ENCODE results near the gene GPR39. TPM values are rescaled to one million over a fixed set of nuclear protein-coding genes. Genes with fewer than 3 reads are reported as not detected.

GPR39 gene
- total and polyA plus RNA-seq, 7 experiments from 2014 or later = not detected

DNA sequence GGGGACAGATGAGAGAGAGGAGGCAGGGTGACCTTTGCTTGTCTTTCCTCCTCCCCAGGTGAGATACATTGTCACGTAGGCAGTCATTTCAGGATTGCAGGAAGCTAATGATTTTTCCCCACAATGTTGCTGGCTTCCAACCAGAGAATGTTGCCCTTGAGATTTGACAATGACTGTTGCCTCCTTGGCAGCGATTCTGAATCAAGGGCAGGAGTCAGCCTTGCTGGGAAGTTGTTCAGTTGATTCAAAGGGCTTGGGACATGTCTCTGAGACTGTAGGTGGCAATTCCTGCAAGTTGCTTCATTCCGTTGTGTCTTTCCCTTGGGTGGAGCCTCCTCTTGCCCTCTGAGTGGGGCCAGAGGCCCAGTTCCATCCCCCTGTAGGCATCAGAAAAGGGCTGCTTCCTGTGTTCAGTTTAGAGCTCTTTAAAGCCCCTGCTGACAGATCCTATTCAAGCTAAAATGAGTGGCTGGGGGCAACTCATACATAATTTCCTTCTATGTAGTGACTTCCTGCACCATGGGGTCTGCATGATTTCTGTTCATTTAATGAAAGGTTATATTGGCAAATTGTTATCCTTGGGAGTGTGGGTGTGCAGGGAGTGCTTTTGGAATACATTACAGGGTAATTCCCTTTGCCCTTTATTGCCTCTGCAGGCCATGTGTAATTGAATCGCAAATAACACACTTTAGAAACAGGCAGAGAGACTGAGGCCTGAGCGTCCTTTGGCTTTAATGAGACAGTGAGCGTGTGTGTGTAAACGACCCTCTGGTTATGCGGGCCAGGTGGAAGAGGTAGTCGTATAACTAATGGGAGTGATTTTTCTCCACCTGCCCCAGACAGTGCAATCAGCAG lies 52.4 kb downstream of the GPR39 start:
- Mint-ChIP-seq H3K9me3 (peaks cover 5 to 33% (median 13%) of the 10 kb centered on the region in 11 donors), H3K27me3 (no peaks in the 10 kb centered on the region), H3K4me1 (no peaks in the 10 kb centered on the region), H3K27ac (no peak overlapping the region), H3K4me3 (no peak overlapping the region), H3K36me3 (peaks cover 0 to 4% (median 0%) of the 10 kb centered on the region in 5 donors)
- ATAC-seq (no peak), DNase-seq (no peak)
- no peaks in the 10 kb centered on the region for H3K36me3 ChIP-seq (ENCODE audit: control insufficient read depth in 2 of 3, insufficient read depth in 3 of 3, low read length in 3 of 3)
- no peaks in the 10 kb centered on the region for H3K4me1 ChIP-seq (ENCODE audit: control insufficient read depth in 2 of 2, insufficient read depth in 2 of 2, low read length in 2 of 2)
- no peak overlapping the region for H3K4me3 ChIP-seq (ENCODE audit: low read length)
- CTCF ChIA-PET = no interaction called here
- H3K27ac ChIP-seq (ENCODE audit: low read depth, low read length) = no peak overlapping the region
- H3K27me3 ChIP-seq (ENCODE audit: control insufficient read depth in 2 of 2, insufficient read depth in 2 of 2, low read length in 2 of 2) = no peaks in the 10 kb centered on the region
- H3K9me3 ChIP-seq (ENCODE audit: control insufficient read depth in 2 of 3, low read length in 3 of 3) = peaks cover 0 to 40% (median 4%) of the 10 kb centered on the region in 3 experiments
- POLR2A ChIA-PET = no interaction called here
- intact Hi-C loops (cut with micrococcal nuclease) = no loop called here

DNA sequence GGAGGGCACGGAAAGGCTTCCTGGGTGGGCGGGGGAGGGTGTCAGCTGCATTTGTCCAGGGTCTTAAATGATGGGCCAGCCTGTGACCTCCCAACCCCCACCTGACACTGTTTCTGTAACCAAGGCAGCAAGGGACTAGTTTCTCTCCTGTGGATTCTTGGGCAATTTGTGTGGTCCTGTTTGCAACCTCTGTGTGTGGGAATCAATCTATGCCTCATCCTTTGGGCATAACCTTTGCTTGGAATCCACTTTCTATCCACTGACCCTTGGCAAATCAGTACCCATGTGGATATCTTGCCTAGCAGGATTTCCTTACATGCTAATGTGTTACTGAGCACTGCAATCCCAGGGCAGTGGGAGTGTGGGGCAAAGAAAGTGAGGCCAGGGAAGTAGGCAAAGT lies 54.1 kb downstream of the GPR39 start:
- intact Hi-C loops (cut with micrococcal nuclease) = no loop called here
- ATAC-seq = no peak
- Mint-ChIP-seq H3K36me3 (peaks cover 0 to 4% (median 0%) of the 10 kb centered on the region in 5 donors), H3K9me3 (peaks cover 4 to 20% (median 12%) of the 10 kb centered on the region in 11 donors), H3K4me3 (no peak overlapping the region), H3K4me1 (no peaks in the 10 kb centered on the region), H3K27me3 (no peaks in the 10 kb centered on the region), H3K27ac (no peak overlapping the region)
- Histone ChIP-seq H3K27ac (ENCODE audit: low read depth, low read length) (no peak overlapping the region), H3K4me1 (ENCODE audit: control insufficient read depth in 2 of 2, insufficient read depth in 2 of 2, low read length in 2 of 2) (no peaks in the 10 kb centered on the region), H3K9me3 (ENCODE audit: control insufficient read depth in 2 of 3, low read length in 3 of 3) (peaks cover 0 to 31% (median 4%) of the 10 kb centered on the region in 3 experiments), H3K27me3 (ENCODE audit: control insufficient read depth in 2 of 2, insufficient read depth in 2 of 2, low read length in 2 of 2) (no peaks in the 10 kb centered on the region), H3K36me3 (ENCODE audit: control insufficient read depth in 2 of 3, insufficient read depth in 3 of 3, low read length in 3 of 3) (no peaks in the 10 kb centered on the region), H3K4me3 (ENCODE audit: low read length) (no peak overlapping the region)
- POLR2A ChIA-PET = no interaction called here
- CTCF ChIA-PET = no interaction called here
- no peak for DNase-seq

DNA sequence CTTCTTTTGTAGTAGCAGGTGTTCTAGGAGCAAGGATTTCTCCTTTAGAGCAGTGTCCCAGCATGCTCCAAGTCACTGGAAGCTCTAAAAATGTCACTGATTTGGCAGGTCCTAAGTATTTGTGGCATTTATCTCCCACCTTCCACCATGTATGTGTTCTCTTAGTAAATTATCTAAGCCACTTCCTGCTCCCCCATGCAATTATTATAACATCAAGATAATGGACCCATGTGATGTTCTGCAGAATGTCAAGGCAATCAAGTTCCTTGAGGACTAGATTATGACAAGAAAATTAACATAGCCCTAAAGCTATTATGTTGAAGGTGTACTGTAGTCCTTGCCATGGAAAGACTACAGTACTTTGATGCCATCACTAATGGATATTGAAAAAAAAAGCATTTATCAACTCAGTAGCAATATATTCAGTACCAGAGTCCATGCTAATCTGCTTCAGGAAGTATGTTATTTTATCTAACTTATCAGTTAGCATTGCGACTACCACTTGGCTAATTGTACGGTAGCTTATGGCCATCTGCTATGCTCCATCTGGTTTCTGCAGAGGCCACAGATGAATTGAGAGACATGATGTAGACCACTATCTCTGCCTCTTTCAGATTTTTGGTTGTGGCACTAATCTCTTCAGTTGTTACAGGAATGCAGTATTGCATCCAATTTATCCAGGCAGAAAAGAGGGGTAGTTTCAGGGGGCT lies 56.7 kb downstream of the GPR39 start:
- H3K36me3 Mint-ChIP-seq = peaks cover 0 to 4% (median 0%) of the 10 kb centered on the region in 5 donors
- no peak overlapping the region for H3K27ac ChIP-seq (ENCODE audit: low read depth, low read length)
- H3K9me3 ChIP-seq (ENCODE audit: control insufficient read depth in 2 of 3, low read length in 3 of 3) = peaks cover 0 to 15% (median 0%) of the 10 kb centered on the region in 3 experiments
- H3K4me3 Mint-ChIP-seq = no peak overlapping the region
- no peaks in the 10 kb centered on the region for H3K4me1 ChIP-seq (ENCODE audit: control insufficient read depth in 2 of 2, insufficient read depth in 2 of 2, low read length in 2 of 2)
- H3K27ac Mint-ChIP-seq = no peak overlapping the region
- no peaks in the 10 kb centered on the region for H3K36me3 ChIP-seq (ENCODE audit: control insufficient read depth in 2 of 3, insufficient read depth in 3 of 3, low read length in 3 of 3)
- H3K27me3 Mint-ChIP-seq = no peaks in the 10 kb centered on the region
- DNase-seq (no peak), ATAC-seq (no peak)
- H3K4me1 Mint-ChIP-seq = no peaks in the 10 kb centered on the region
- CTCF ChIA-PET = no interaction called here
- no peaks in the 10 kb centered on the region for H3K27me3 ChIP-seq (ENCODE audit: control insufficient read depth in 2 of 2, insufficient read depth in 2 of 2, low read length in 2 of 2)
- H3K9me3 Mint-ChIP-seq = peaks cover 1 to 14% (median 10%) of the 10 kb centered on the region in 11 donors
- intact Hi-C loops (cut with micrococcal nuclease) = no loop called here
- POLR2A ChIA-PET = no interaction called here
- H3K4me3 ChIP-seq (ENCODE audit: low read length) = no peak overlapping the region

DNA sequence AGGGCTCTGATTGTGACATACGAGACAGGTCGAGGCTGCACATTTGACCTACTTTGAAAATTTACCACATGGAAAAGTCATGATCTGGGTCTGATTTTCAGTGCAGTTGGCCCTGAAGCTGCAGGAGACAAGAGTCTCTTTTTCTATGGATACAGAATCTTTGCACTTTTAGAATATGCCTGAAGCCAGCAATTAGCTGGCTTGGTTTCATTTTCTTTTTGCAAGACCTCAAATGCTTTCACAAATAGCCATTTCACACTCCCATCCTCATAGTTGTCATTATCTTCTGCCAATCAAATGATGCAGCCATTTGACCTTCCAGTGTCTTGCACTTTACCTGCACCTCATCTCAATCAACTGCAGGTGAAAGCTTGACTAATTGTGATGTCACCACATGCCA lies 59.0 kb downstream of the GPR39 start:
- Mint-ChIP-seq H3K27me3 (no peaks in the 10 kb centered on the region), H3K27ac (no peak overlapping the region), H3K9me3 (peaks cover 2 to 16% (median 13%) of the 10 kb centered on the region in 11 donors), H3K4me1 (no peaks in the 10 kb centered on the region), H3K36me3 (peaks cover 0 to 4% (median 0%) of the 10 kb centered on the region in 5 donors), H3K4me3 (no peak overlapping the region)
- Histone ChIP-seq H3K4me3 (ENCODE audit: low read length) (no peak overlapping the region), H3K27me3 (ENCODE audit: control insufficient read depth in 2 of 2, insufficient read depth in 2 of 2, low read length in 2 of 2) (no peaks in the 10 kb centered on the region), H3K4me1 (ENCODE audit: control insufficient read depth in 2 of 2, insufficient read depth in 2 of 2, low read length in 2 of 2) (no peaks in the 10 kb centered on the region), H3K27ac (ENCODE audit: low read depth, low read length) (no peak overlapping the region), H3K36me3 (ENCODE audit: control insufficient read depth in 2 of 3, insufficient read depth in 3 of 3, low read length in 3 of 3) (no peaks in the 10 kb centered on the region), H3K9me3 (ENCODE audit: control insufficient read depth in 2 of 3, low read length in 3 of 3) (no peaks in the 10 kb centered on the region)
- ATAC-seq (no peak), DNase-seq (no peak)
- CTCF ChIA-PET = no interaction called here
- intact Hi-C loops (cut with micrococcal nuclease) = no loop called here
- POLR2A ChIA-PET = no interaction called here

DNA sequence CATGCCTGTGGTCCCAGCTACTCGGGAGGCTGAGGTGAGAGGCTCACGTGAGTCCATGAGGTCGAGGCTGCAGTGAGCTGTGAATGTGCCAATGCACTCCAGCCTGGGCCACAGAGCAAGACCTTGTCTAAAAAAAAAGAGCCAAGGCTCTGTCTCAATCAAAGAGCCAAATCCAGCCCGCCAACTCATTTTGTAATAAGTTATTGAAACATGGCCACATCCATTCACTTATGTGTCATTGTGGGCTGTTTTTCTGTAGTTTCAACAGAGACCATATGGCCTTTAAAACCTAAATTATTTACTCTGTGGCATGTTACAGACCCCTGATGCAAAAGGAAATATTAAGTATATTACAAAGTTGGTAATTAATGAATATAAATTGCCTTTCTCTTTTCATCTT lies 60.8 kb downstream of the GPR39 start:
- H3K27me3 ChIP-seq (ENCODE audit: control insufficient read depth in 2 of 2, insufficient read depth in 2 of 2, low read length in 2 of 2) = no peaks in the 10 kb centered on the region
- POLR2A ChIA-PET = no interaction called here
- Mint-ChIP-seq H3K36me3 (no peaks in the 10 kb centered on the region), H3K4me3 (no peak overlapping the region), H3K27ac (no peak overlapping the region), H3K4me1 (no peaks in the 10 kb centered on the region), H3K9me3 (peaks cover 0 to 12% (median 8%) of the 10 kb centered on the region in 11 donors), H3K27me3 (no peaks in the 10 kb centered on the region)
- DNase-seq (no peak), ATAC-seq (no peak)
- no peak overlapping the region for H3K4me3 ChIP-seq (ENCODE audit: low read length)
- H3K9me3 ChIP-seq (ENCODE audit: control insufficient read depth in 2 of 3, low read length in 3 of 3) = no peaks in the 10 kb centered on the region
- H3K36me3 ChIP-seq (ENCODE audit: control insufficient read depth in 2 of 3, insufficient read depth in 3 of 3, low read length in 3 of 3) = no peaks in the 10 kb centered on the region
- intact Hi-C loops (cut with micrococcal nuclease) = no loop called here
- no peak overlapping the region for H3K27ac ChIP-seq (ENCODE audit: low read depth, low read length)
- CTCF ChIA-PET = no interaction called here
- no peaks in the 10 kb centered on the region for H3K4me1 ChIP-seq (ENCODE audit: control insufficient read depth in 2 of 2, insufficient read depth in 2 of 2, low read length in 2 of 2)

DNA sequence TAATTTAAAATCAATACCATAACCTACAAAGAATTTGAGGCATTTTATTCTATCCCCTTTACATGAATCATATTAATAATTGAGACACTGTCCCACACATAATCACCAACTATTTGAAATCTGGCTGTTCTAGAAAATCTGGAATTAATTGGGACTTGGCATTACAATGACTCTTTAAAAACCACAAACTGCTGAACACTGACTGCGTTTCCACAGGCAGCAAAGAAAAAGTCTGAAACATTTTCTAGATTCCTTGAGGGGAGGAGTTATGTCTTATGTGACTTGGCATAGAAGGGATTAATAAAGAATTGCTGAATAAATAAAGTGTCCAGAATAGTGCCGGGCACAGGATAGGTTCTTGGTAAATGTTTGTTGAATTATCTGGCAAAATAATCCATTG lies 61.4 kb downstream of the GPR39 start:
- Histone ChIP-seq H3K27ac (ENCODE audit: low read depth, low read length) (no peak overlapping the region), H3K4me1 (ENCODE audit: control insufficient read depth in 2 of 2, insufficient read depth in 2 of 2, low read length in 2 of 2) (no peaks in the 10 kb centered on the region), H3K9me3 (ENCODE audit: control insufficient read depth in 2 of 3, low read length in 3 of 3) (no peaks in the 10 kb centered on the region), H3K27me3 (ENCODE audit: control insufficient read depth in 2 of 2, insufficient read depth in 2 of 2, low read length in 2 of 2) (no peaks in the 10 kb centered on the region), H3K36me3 (ENCODE audit: control insufficient read depth in 2 of 3, insufficient read depth in 3 of 3, low read length in 3 of 3) (no peaks in the 10 kb centered on the region), H3K4me3 (ENCODE audit: low read length) (no peak overlapping the region)
- no peaks in the 10 kb centered on the region for H3K27me3 Mint-ChIP-seq
- no peak overlapping the region for H3K27ac Mint-ChIP-seq
- ChIA-PET POLR2A (no interaction called here), CTCF (no interaction called here)
- H3K9me3 Mint-ChIP-seq = peaks cover 0 to 12% (median 6%) of the 10 kb centered on the region in 11 donors
- no peak overlapping the region for H3K4me3 Mint-ChIP-seq
- DNase-seq (no peak), ATAC-seq (no peak)
- H3K36me3 Mint-ChIP-seq = no peaks in the 10 kb centered on the region
- intact Hi-C loops (cut with micrococcal nuclease) = no loop called here
- no peaks in the 10 kb centered on the region for H3K4me1 Mint-ChIP-seq
